GM12878 (cell line): ENCODE data around the gene CD9. TPM values are rescaled to one million over a fixed set of nuclear protein-coding genes. Genes with fewer than 3 reads are reported as not detected.

Experiments used
- ATAC-seq: fragments of 200-7000 bp; cut with Tn5 transposase; 3 replicates; pipeline ENCODE4 v1.9.1; 2020; ENCODE audit warnings: mild to moderate bottlenecking, moderate library complexity
- BruUV-seq: library from RNA; stranded (reverse); fragments of 400-500 nt; replicated peaks from 2 replicates; lab custom pipeline; 2021; lab: Mats Ljungman, UMichigan
- CTCF ChIA-PET: fragments of 300-600 bp; sonication (Branson Sonifier 250); formaldehyde crosslinking; extraction: SDS; loops from one replicate; lab custom pipeline; 2021; ENCODE audit warnings: inconsistent platforms; lab: Yijun Ruan, JAX
- POLR2A ChIA-PET: fragments of 350-600 bp; formaldehyde crosslinking; extraction: SDS; loops from one replicate; lab custom pipeline; 2021; ENCODE audit warnings: inconsistent platforms; lab: Charles Lee
- RAD21 ChIA-PET: fragments of 300-600 bp; sonication (Branson Sonifier 250); formaldehyde crosslinking; loops from one replicate; lab custom pipeline; 2023; ENCODE audit warnings: antibody characterized with exemption; ENCODE audit not compliant: unreplicated experiment; lab: Charles Lee
- SMC1A ChIA-PET: fragments of 300-600 bp; sonication (Branson Sonifier 250); formaldehyde crosslinking; loops from one replicate; lab custom pipeline; 2023; ENCODE audit not compliant: unreplicated experiment, uncharacterized antibody; lab: Charles Lee
- DNase-seq: peaks from one replicate; pipeline ENCODE4 v3.0.0-alpha.2; 2011; ENCODE audit warnings: low read depth, low spot score
- FAIRE-seq: peaks from 3 replicates; lab custom pipeline; 2011; peaks lifted over from hg19 to GRCh38; lab: Jason Lieb, UNC
- H2AFZ ChIP-seq: 2 replicates; pipeline ENCODE4 v1.6.0; 2011; ENCODE audit warnings: low read depth, low read length, control low read depth; ENCODE audit not compliant: control insufficient read depth
- H3K27ac ChIP-seq: 2 replicates; pipeline ENCODE4 v1.5.1; 2011; ENCODE audit warnings: control low read depth; ENCODE audit not compliant: control insufficient read depth, insufficient read depth
- H3K27me3 ChIP-seq, 2 experiments: replicated peaks in 1 of 2; 2 replicates each; pipeline versions ENCODE4 v1.6.0 to v1.6.1; 2011; ENCODE audit warnings: low read length in 1 of 2; ENCODE audit not compliant: control insufficient read depth in 2 of 2, insufficient read depth in 2 of 2
- H3K36me3 ChIP-seq, 2 experiments: 2 replicates each; pipeline ENCODE4 v1.5.1; 2011; ENCODE audit warnings: low read length in 1 of 2; ENCODE audit not compliant: control insufficient read depth in 2 of 2, insufficient read depth in 2 of 2
- H3K4me1 ChIP-seq: 2 replicates; pipeline ENCODE4 v1.6.1; 2011; ENCODE audit warnings: mild to moderate bottlenecking, low read length, moderate library complexity, mixed read lengths; ENCODE audit not compliant: control insufficient read depth, insufficient read depth
- H3K4me2 ChIP-seq: 2 replicates; pipeline ENCODE4 v1.6.0; 2011; ENCODE audit warnings: control low read depth; ENCODE audit not compliant: control insufficient read depth, insufficient read depth
- H3K4me3 ChIP-seq: fragments of 200-600 bp; sonication (generic); 2 replicates; pipeline ENCODE4 v1.5.1; 2016
- H3K79me2 ChIP-seq: 2 replicates; pipeline ENCODE4 v1.6.0; 2011; ENCODE audit warnings: low read length; ENCODE audit not compliant: control insufficient read depth, insufficient read depth
- H3K9ac ChIP-seq: 2 replicates; pipeline ENCODE4 v1.8.0; 2011; ENCODE audit warnings: low read length, control low read depth, mixed read lengths; ENCODE audit not compliant: control insufficient read depth, insufficient read depth
- H3K9me3 ChIP-seq: replicated peaks from 3 replicates; pipeline ENCODE4 v1.5.1; 2011; ENCODE audit warnings: mild to moderate bottlenecking, low read length; ENCODE audit not compliant: control insufficient read depth, insufficient read depth
- H4K20me1 ChIP-seq: 2 replicates; pipeline ENCODE4 v1.6.0; 2011; ENCODE audit not compliant: control insufficient read depth, insufficient read depth
- FOXK2 ChIP-seq: fragments of 450-650 bp; IDR thresholded peaks from 2 replicates; pipeline ENCODE4 v1.6.1; 2017; ENCODE audit warnings: mild to moderate bottlenecking, moderate library complexity
- PKNOX1 ChIP-seq: fragments of 450-650 bp; IDR thresholded peaks from 2 replicates; pipeline ENCODE4 v1.6.1; 2016; ENCODE audit warnings: mild to moderate bottlenecking
- RELA ChIP-seq: fragments of 450-650 bp; IDR thresholded peaks from 2 replicates; pipeline ENCODE4 v1.8.0; 2014; ENCODE audit warnings: borderline replicate concordance; ENCODE audit not compliant: partially characterized antibody
- SREBF2 ChIP-seq: IDR thresholded peaks from 2 replicates; pipeline ENCODE4 v1.6.1; 2012; ENCODE audit warnings: mild to moderate bottlenecking, low read length
- WGBS: methylation state at CpG from one replicate; pipeline ENCODE4 v1.1.6; 2016; ENCODE audit warnings: low lambda C conversion rate; ENCODE audit not compliant: insufficient replicate concordance, insufficient coverage; ENCODE audit errors: missing lambda C conversion rate; 5-methylcytosine and 5-hydroxymethylcytosine counted together
- in situ Hi-C: fragments of 300-500 bp; cut with MboI; formaldehyde crosslinking; loops from 9 replicates; pipeline ENCODE4 v1.14.3; 2018; ENCODE audit warnings: mixed read lengths
- intact Hi-C: fragments of 100-400 bp; cut with micrococcal nuclease; formaldehyde crosslinking; loops from one replicate; pipeline ENCODE4 v1.14.2; 2022; ENCODE audit not compliant: unreplicated experiment
- polyA plus RNA-seq, 11 experiments: library from polyadenylated mRNA; depleted of rRNA in 4 of 11; unstranded in 6 of 11; stranded (reverse) in 5 of 11; fragments of >200 nt; fragmentation: Nextera tagmentation in 4 of 11; fragmentation: Illumina TruSeq in 1 of 11; extraction: Ambion mirVana in 4 of 11; extraction: Trizol in 1 of 11; gene quantifications; 1 replicate in 1 of 11; 2 replicates in 10 of 11; pipeline versions ENCODE4 v1.2.1 to v1.2.3, GENCODE V29; 2011 to 2016; ENCODE audit warnings: inconsistent platforms in 2 of 11, missing spikeins in 2 of 11, low read depth in 1 of 11
- total RNA-seq, 4 experiments: library from RNA; depleted of rRNA in 3 of 4; stranded (reverse); fragments of >200 nt in 3 of 4; fragmentation: Illumina TruSeq in 1 of 4; extraction: Trizol in 1 of 4; gene quantifications; 2 replicates each; pipeline versions ENCODE4 v1.2.1 to v1.2.3, GENCODE V29; 2013 to 2021

The CD9 gene
- total and polyA plus RNA-seq, 10 of the 15 experiments (the other 5 are each of a cell fraction or from before 2014, with no cell fraction given), result 4.8 to 29.9 (median 9.7) TPM

DNA sequence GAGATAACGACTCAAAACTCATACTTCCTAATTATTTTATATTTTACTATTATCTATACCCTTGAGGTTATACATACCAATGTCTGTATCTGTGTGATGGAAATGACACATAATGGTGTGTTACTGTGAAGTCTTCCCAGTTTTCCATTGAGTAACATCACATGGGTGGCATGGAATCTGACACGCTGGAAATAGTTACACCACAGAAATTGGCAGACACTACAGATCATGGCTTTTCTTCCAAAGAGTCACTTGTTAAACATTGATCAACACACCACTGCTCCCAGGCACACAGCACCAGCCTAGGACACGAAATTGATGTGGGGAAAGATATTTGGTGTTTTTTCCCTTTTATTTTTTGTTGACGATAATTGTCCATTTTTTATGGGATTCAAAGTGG, 42.7 kb upstream of the CD9 start:
- Histone ChIP-seq H3K79me2 (no peaks in the 10 kb centered on the region), H3K4me1 (no peaks in the 10 kb centered on the region), H4K20me1 (no peaks in the 10 kb centered on the region), H3K27me3 (no peaks in the 10 kb centered on the region), H3K4me2 (no peak overlapping the region), H3K4me3 (no peak overlapping the region), H3K9ac (no peak overlapping the region), H2AFZ (no peak overlapping the region), H3K36me3 (no peaks in the 10 kb centered on the region), H3K9me3 (no peaks in the 10 kb centered on the region), H3K27ac (no peak overlapping the region)
- CTCF ChIA-PET, result no interaction called here
- ATAC-seq (no peak), FAIRE-seq (no peak), DNase-seq (no peak)
- TF ChIP-seq RELA (no peak), PKNOX1 (no peak), SREBF2 (no peak)
- POLR2A ChIA-PET, result no interaction called here
- BruUV-seq, result no TSS peak
- in situ Hi-C loops, result no loop called here
- 39% methylated on average over 4 of the region's 4 CpGs for WGBS
- RAD21 ChIA-PET, result no interaction called here
- SMC1A ChIA-PET, result no interaction called here
- intact Hi-C loops, result no loop called here

DNA sequence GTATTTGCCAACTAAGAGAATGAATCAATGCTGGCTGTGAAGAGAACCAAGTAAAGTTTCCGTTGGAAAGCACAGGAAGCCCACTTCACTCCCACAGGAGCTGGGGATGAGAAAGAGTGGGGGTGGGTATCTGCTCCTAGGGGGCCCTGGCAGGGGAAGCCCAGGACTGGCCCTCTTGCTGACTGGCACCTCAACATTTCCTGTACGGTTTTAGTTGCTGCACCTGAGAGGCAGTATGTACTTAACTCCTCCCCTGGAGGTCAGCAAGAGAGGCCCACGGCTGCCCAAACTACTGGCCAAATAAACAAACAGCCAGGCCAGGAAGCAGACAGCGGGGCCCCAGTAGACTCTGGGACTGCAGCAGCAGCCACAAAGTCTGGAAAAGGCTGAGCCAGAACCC, 41.9 kb upstream of the CD9 start:
- no peaks in the 10 kb centered on the region for H3K27me3 ChIP-seq
- no peak overlapping the region for H2AFZ ChIP-seq
- no peak for FAIRE-seq
- no peaks in the 10 kb centered on the region for H3K4me1 ChIP-seq
- no peaks in the 10 kb centered on the region for H3K79me2 ChIP-seq
- no peak overlapping the region for H3K4me2 ChIP-seq
- no peak overlapping the region for H3K9ac ChIP-seq
- no peaks in the 10 kb centered on the region for H3K9me3 ChIP-seq
- ChIA-PET POLR2A (no interaction called here), CTCF (no interaction called here), RAD21 (no interaction called here), SMC1A (no interaction called here)
- H3K4me3 ChIP-seq, result no peak overlapping the region
- no peak for DNase-seq
- in situ Hi-C loops, result no loop called here
- no TSS peak for BruUV-seq
- no peaks in the 10 kb centered on the region for H4K20me1 ChIP-seq
- TF ChIP-seq FOXK2, result no peak
- TF ChIP-seq, all 136 proteins: peak for 0
- Histone ChIP-seq H3K27ac (no peak overlapping the region), H3K36me3 (no peaks in the 10 kb centered on the region)
- ATAC-seq, result no peak
- 11% methylated on average over 4 of the region's 4 CpGs for WGBS
- intact Hi-C loops, result no loop called here
